HCT116 (cell line): ENCODE results near the gene MYH11. TPM values are rescaled to one million over a fixed set of nuclear protein-coding genes. Genes with fewer than 3 reads are reported as not detected.

Experiments used
- ATAC-seq: fragments of 200-7000 bp; cut with Tn5 transposase; 2 replicates; pipeline ENCODE4 v1.9.1; 2020; ENCODE audit warnings: mild to moderate bottlenecking, moderate library complexity
- BruUV-seq: library from RNA; stranded (reverse); fragments of 400-500 nt; replicated peaks from 2 replicates; lab custom pipeline; 2021; lab: Mats Ljungman, UMichigan
- CTCF ChIA-PET: fragments of 300-600 bp; sonication (Branson Sonifier 250); formaldehyde crosslinking; loops from one replicate; lab custom pipeline; 2021; ENCODE audit warnings: antibody characterized with exemption; lab: Charles Lee
- POLR2A ChIA-PET: fragments of 300-600, 350-600 bp; sonication (Branson Sonifier 250); formaldehyde crosslinking; loops from one replicate; lab custom pipeline; 2021; ENCODE audit warnings: antibody characterized with exemption; lab: Charles Lee
- RAD21 ChIA-PET, 2 experiments: fragments of 300-600 bp; sonication (Branson Sonifier 250); formaldehyde crosslinking; loops; one replicate each; lab custom pipeline; 2023; ENCODE audit warnings: low total read pairs in 2 of 2; ENCODE audit not compliant: uncharacterized antibody in 2 of 2, unreplicated experiment in 2 of 2, low non-redundant PET in 1 of 2; lab: Charles Lee
- DNase-seq: peaks from one replicate; pipeline ENCODE4 v3.0.0-alpha.2; 2010; ENCODE audit warnings: low read depth, low spot score
- H2AFZ ChIP-seq: fragments of 200-600 bp; shearing (Covaris generic), sonication (generic); 2 replicates; pipeline ENCODE4 v1.6.1; 2017; ENCODE audit warnings: low read depth, mixed run types, mixed read lengths, antibody characterized with exemption, low read length; ENCODE audit not compliant: poor library complexity, severe bottlenecking
- H3K27ac ChIP-seq: 2 replicates; pipeline ENCODE4 v1.5.1; 2012; ENCODE audit warnings: low read depth, low read length
- H3K27me3 ChIP-seq: fragments of 200-600 bp; sonication (generic); 2 replicates; pipeline ENCODE4 v1.6.1; 2016; ENCODE audit warnings: mixed run types, low read length, mixed read lengths; ENCODE audit not compliant: insufficient read depth
- H3K36me3 ChIP-seq, 2 experiments: fragments of 200-500 bp in 1 of 2; fragments of 200-600 bp in 1 of 2; sonication (Bioruptor generic) in 1 of 2; sonication (generic) in 1 of 2; 2 replicates each; pipeline versions ENCODE4 v1.5.1 to v1.6.1; 2014 to 2016; ENCODE audit warnings: low read length in 2 of 2, inconsistent platforms in 1 of 2, mixed read lengths in 1 of 2, mixed run types in 1 of 2; ENCODE audit not compliant: insufficient read depth in 2 of 2, control insufficient read depth in 1 of 2
- H3K4me1 ChIP-seq, 2 experiments: fragments of 200-600 bp in 1 of 2; sonication (generic) in 1 of 2; 2 replicates each; pipeline versions ENCODE4 v1.5.1 to v1.6.1; 2012 to 2017; ENCODE audit warnings: low read length in 2 of 2, inconsistent platforms in 1 of 2, mild to moderate bottlenecking in 1 of 2, mixed read lengths in 1 of 2, mixed run types in 1 of 2, moderate library complexity in 1 of 2; ENCODE audit not compliant: insufficient read depth in 2 of 2, control insufficient read depth in 1 of 2
- H3K4me2 ChIP-seq: fragments of 200-600 bp; sonication (generic); 2 replicates; pipeline ENCODE4 v1.6.1; 2017; ENCODE audit warnings: mixed run types, low read length, mixed read lengths
- H3K4me3 ChIP-seq, 2 experiments: fragments of 200-600 bp in 1 of 2; sonication (generic) in 1 of 2; replicated peaks in 1 of 2; 2 replicates each; pipeline ENCODE4 v1.5.1; 2011 to 2016; ENCODE audit warnings: low read length in 2 of 2, control low read depth in 1 of 2, low read depth in 1 of 2, mild to moderate bottlenecking in 1 of 2, mixed read lengths in 1 of 2, mixed run types in 1 of 2
- H3K79me2 ChIP-seq: fragments of 200-600 bp; sonication (generic); 2 replicates; pipeline ENCODE4 v1.6.1; 2017; ENCODE audit warnings: mild to moderate bottlenecking, mixed run types, low read length, moderate library complexity, mixed read lengths; ENCODE audit not compliant: insufficient read depth
- H3K9ac ChIP-seq: fragments of 200-600 bp; sonication (generic); 2 replicates; pipeline ENCODE4 v1.6.1; 2016; ENCODE audit warnings: low read length, mixed read lengths
- H3K9me2 ChIP-seq: fragments of 200-600 bp; sonication (generic), shearing (Covaris generic); 2 replicates; pipeline ENCODE4 v1.6.1; 2017; ENCODE audit warnings: mixed run types, mild to moderate bottlenecking, moderate library complexity; ENCODE audit not compliant: insufficient read depth
- H3K9me3 ChIP-seq, 2 experiments: fragments of 200-500 bp in 1 of 2; fragments of 200-600 bp in 1 of 2; sonication (Bioruptor generic) in 1 of 2; sonication (generic) in 1 of 2; 2 replicates each; pipeline ENCODE4 v1.6.1; 2014 to 2017; ENCODE audit warnings: low read length in 2 of 2, mixed read lengths in 2 of 2, inconsistent platforms in 1 of 2, low read depth in 1 of 2, mild to moderate bottlenecking in 1 of 2, mixed run types in 1 of 2, moderate library complexity in 1 of 2; ENCODE audit not compliant: control insufficient read depth in 1 of 2, insufficient read depth in 1 of 2
- H4K20me1 ChIP-seq: fragments of 200-600 bp; sonication (generic), shearing (Covaris generic); 2 replicates; pipeline ENCODE4 v1.6.1; 2017; ENCODE audit warnings: mixed run types, mild to moderate bottlenecking, moderate library complexity; ENCODE audit not compliant: insufficient read depth
- ATF3 ChIP-seq: IDR thresholded peaks from 2 replicates; pipeline ENCODE4 v1.6.1; 2012
- CBX3 ChIP-seq: IDR thresholded peaks from 2 replicates; pipeline ENCODE4 v1.6.1; 2012; ENCODE audit warnings: low read depth
- EGR1 ChIP-seq: IDR thresholded peaks from 2 replicates; pipeline ENCODE4 v1.6.1; 2012; ENCODE audit warnings: low read depth
- FOSL1 ChIP-seq: IDR thresholded peaks from 2 replicates; pipeline ENCODE4 v1.6.1; 2012; ENCODE audit warnings: low read depth
- JUND ChIP-seq: IDR thresholded peaks from 2 replicates; pipeline ENCODE4 v1.6.1; 2012
- POLR2A ChIP-seq: IDR thresholded peaks from 2 replicates; pipeline ENCODE4 v1.7.0; 2011; ENCODE audit warnings: borderline replicate concordance; ENCODE audit not compliant: insufficient read depth, insufficient read length; ENCODE audit errors: extremely low read depth
- POLR2AphosphoS5 ChIP-seq: IDR thresholded peaks from 2 replicates; pipeline ENCODE4 v1.6.1; 2011; ENCODE audit warnings: mild to moderate bottlenecking, low read depth, low read length, moderate library complexity
- REST ChIP-seq: IDR thresholded peaks from 2 replicates; pipeline ENCODE4 v1.6.1; 2012; ENCODE audit warnings: low read depth
- SIN3A ChIP-seq: IDR thresholded peaks from 2 replicates; pipeline ENCODE4 v1.6.1; 2012; ENCODE audit warnings: low read depth
- SP1 ChIP-seq: IDR thresholded peaks from 2 replicates; pipeline ENCODE4 v1.6.1; 2012; ENCODE audit warnings: low read depth
- SRF ChIP-seq: IDR thresholded peaks from 2 replicates; pipeline ENCODE4 v1.6.1; 2012; ENCODE audit warnings: low read depth
- YY1 ChIP-seq: IDR thresholded peaks from 2 replicates; pipeline ENCODE4 v1.6.1; 2011; ENCODE audit warnings: low read length, low read depth, moderate library complexity, mild to moderate bottlenecking; ENCODE audit not compliant: insufficient replicate concordance; ENCODE audit errors: extremely low read depth
- ZNF274 ChIP-seq: fragments of 200-500 bp; sonication (Bioruptor generic); IDR thresholded peaks from 2 replicates; pipeline ENCODE4 v1.6.1; 2014; ENCODE audit warnings: mild to moderate bottlenecking, low read depth, low read length, inconsistent platforms
- intact Hi-C: fragments of 100-400 bp; cut with micrococcal nuclease; formaldehyde crosslinking; loops from 2 replicates; pipeline ENCODE4 v1.10.0; 2022
- total RNA-seq: library from RNA; stranded (reverse); gene quantifications from one replicate; pipeline ENCODE4 v1.2.1, GENCODE V29; 2021; ENCODE audit not compliant: unreplicated experiment

Gene MYH11
- total RNA-seq, 1 experiment from 2014 or later, result 0.61 TPM

GRCh38 chr16:15882563-15882962 is 25.7 kb upstream of the MYH11 start:
- H3K27ac ChIP-seq, result no peak overlapping the region
- ATAC-seq, result no peak

GRCh38 chr16:15881794-15882379 is 25.1 kb upstream of the MYH11 start:
- Histone ChIP-seq H2AFZ (no peak overlapping the region), H3K9me2 (no peaks in the 10 kb centered on the region), H3K27me3 (no peaks in the 10 kb centered on the region), H3K27ac (no peak overlapping the region), H3K4me1 (peaks cover 6 to 20% of the 10 kb centered on the region in 2 experiments; a peak in 3 of 4 replicates), H3K79me2 (peaks cover 87% of the 10 kb centered on the region), H3K4me2 (no peak overlapping the region), H4K20me1 (no peaks in the 10 kb centered on the region), H3K36me3 (peaks cover 12 to 20% of the 10 kb centered on the region in 2 experiments), H3K4me3 (no peak overlapping the region), H3K9me3 (no peaks in the 10 kb centered on the region), H3K9ac (no peak overlapping the region)
- ATAC-seq (no peak), DNase-seq (no peak)
- intact Hi-C loops, result no loop called here
- TF ChIP-seq SP1 (no peak), ATF3 (no peak), SIN3A (no peak), CBX3 (no peak), FOSL1 (no peak), YY1 (no peak), REST (no peak), SRF (no peak), EGR1 (no peak), ZNF274 (no peak), POLR2AphosphoS5 (no peak), JUND (no peak)
- no TSS peak for BruUV-seq
- CTCF ChIA-PET, result no interaction called here
- POLR2A ChIA-PET, result no interaction called here
- RAD21 ChIA-PET, result interaction anchor here in 1 of 2 experiments (0.6 kb wide), 1 partner anchor 21 kb away, joined by 4 read pairs; no protein-coding TSS in a partner anchor

More at GRCh38 chr16:15882563-15882962, 25.7 kb upstream of the MYH11 start:
- H3K4me3 ChIP-seq, result no peak overlapping the region
- ChIA-PET POLR2A (no interaction called here), RAD21 (interaction anchor here in 1 of 2 experiments (0.6 kb wide), 1 partner anchor 21 kb away, joined by 4 read pairs; no protein-coding TSS in a partner anchor), CTCF (interaction anchor here (1.7 kb wide), 1 partner anchor 8 kb away, joined by 8 read pairs; no protein-coding TSS in a partner anchor)
- no peaks in the 10 kb centered on the region for H3K9me2 ChIP-seq
- peaks cover 12 to 20% of the 10 kb centered on the region in 2 experiments for H3K36me3 ChIP-seq
- no peak overlapping the region for H3K9ac ChIP-seq
- H4K20me1 ChIP-seq, result no peaks in the 10 kb centered on the region
- BruUV-seq, result no TSS peak
- H2AFZ ChIP-seq, result no peak overlapping the region
- H3K4me2 ChIP-seq, result no peak overlapping the region
- peaks cover 10 to 26% of the 10 kb centered on the region in 2 experiments; a peak in 3 of 4 replicates for H3K4me1 ChIP-seq
- TF ChIP-seq SIN3A, result no peak
- no peak for TF ChIP-seq YY1
- no peak for TF ChIP-seq POLR2A
- no peaks in the 10 kb centered on the region for H3K27me3 ChIP-seq
- peaks cover 94% of the 10 kb centered on the region for H3K79me2 ChIP-seq
- DNase-seq, result no peak
- intact Hi-C loops, result no loop called here
- H3K9me3 ChIP-seq, result no peaks in the 10 kb centered on the region
